GM21447 (cell line): ENCODE data around the gene TACC2.

Experiments
- ATAC-seq: cut with Tn5 transposase; IDR thresholded peaks from one replicate; pipeline ENCODE4 v1.9.1; 2021; ENCODE audit not compliant: unreplicated experiment

TACC2 gene

DNA sequence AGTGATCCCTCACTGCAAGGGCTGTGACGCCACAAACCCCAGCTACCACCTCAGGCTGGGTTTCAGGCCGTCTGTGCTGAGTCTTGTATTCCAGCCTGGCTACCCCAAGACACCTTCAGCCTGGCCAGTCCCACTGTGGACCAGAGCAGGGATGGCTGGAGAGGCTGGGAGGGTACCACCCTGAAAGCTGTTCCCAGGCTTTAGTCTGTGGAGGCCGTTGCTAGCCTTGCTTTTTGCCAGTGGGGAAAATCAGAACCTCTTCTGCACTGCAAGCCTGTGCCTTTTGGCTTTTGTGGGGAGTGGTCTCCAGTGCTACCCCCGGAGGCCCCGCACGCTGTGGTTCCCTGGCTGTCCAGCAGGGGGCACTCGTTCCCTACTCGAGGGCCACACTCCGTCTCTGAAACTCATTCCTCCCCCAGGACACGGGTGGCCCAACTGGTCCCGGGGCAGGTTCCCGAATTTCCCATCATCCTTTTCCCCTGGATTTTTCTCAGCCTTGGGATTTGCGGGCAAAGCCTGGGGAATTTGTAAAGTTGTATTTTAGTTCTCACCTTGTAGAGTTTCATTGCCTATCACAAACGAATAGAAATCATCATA, 153.8 kb downstream of the TACC2 start:
- ATAC-seq, result no peak

GRCh38 chr10:122143238-122143841, 154.4 kb downstream of the TACC2 start:
- no peak for ATAC-seq

DNA sequence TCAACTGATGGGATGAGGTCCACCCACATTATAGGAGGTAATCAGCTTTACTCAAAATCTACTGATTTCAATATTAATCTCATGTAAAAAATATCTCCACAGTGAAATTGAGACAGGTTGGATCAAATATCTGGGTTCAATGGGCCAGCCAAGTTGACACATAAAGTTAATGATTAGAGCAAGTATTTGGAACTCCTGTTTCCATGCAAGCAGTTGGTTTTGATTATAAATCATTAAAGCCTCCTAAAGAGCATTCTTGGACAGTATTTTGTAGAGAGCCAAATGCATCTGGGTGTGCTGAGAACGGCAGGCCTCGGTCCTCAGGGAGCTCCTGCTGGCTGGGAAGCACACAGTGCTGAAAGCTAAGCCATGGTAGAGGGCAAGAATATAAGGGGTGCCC, 155.2 kb downstream of the TACC2 start:
- no peak for ATAC-seq

GRCh38 chr10:122145113-122145512, 156.2 kb downstream of the TACC2 start:
- no peak for ATAC-seq

GRCh38 chr10:122147663-122148062, 158.7 kb downstream of the TACC2 start:
- ATAC-seq, result no peak

GRCh38 chr10:122148876-122149560, 160.1 kb downstream of the TACC2 start:
- ATAC-seq, result no peak

GRCh38 chr10:122149561-122150505, 160.9 kb downstream of the TACC2 start:
- ATAC-seq, result no peak

GRCh38 chr10:122151121-122151694, 162.2 kb downstream of the TACC2 start:
- ATAC-seq, result no peak

- ATAC-seq, result no peak
Observed at GRCh38 chr10:122152544-122152943, 163.6 kb downstream of the TACC2 start.

GRCh38 chr10:122154031-122154544, 165.1 kb downstream of the TACC2 start:
- no peak for ATAC-seq

- ATAC-seq, result no peak
Observed at GRCh38 chr10:122154545-122155366, 165.8 kb downstream of the TACC2 start.

DNA sequence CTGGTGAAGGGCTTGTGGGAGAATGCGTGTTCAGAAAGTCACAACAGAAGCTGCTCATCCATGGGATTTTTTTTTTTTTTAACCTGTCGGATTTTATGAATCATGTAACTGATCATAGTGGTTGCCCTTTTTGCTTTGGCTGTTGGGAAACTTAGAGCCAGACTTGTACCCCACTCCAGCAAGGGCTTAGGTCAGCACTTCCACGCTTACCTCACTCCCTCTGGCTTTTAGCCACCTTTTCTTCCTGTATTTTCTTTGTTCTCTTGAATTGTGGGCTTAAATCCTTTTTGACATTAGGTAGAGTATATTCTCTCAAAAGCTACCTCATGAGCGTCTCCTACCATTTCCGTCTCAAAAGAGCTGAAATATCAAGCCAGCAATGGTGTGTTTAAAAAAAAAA, 168.5 kb downstream of the TACC2 start:
- ATAC-seq, result no peak

DNA sequence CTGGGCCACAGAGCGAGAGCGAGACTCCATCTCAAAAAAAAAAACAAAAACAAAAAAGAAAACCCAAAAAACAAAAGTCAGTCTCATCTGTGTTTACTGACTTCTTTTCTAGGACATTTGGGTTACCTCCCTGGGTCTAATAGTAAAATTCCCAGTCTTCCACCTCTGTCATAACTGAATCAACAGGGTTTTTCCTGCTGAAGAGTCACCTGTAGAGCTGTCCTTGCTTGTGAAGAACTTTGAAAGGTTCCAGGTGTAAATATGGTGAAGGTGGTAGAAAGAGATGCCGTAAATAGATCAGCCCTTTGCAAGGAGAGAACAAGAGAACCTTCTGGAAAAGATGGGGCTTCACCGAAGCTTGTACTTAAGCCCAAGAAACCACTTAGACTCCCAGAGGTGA, 169.4 kb downstream of the TACC2 start:
- no peak for ATAC-seq

- no peak for ATAC-seq
Observed at GRCh38 chr10:122159141-122159970, 170.4 kb downstream of the TACC2 start.

GRCh38 chr10:122161795-122162194, 172.8 kb downstream of the TACC2 start:
- ATAC-seq, result no peak

DNA sequence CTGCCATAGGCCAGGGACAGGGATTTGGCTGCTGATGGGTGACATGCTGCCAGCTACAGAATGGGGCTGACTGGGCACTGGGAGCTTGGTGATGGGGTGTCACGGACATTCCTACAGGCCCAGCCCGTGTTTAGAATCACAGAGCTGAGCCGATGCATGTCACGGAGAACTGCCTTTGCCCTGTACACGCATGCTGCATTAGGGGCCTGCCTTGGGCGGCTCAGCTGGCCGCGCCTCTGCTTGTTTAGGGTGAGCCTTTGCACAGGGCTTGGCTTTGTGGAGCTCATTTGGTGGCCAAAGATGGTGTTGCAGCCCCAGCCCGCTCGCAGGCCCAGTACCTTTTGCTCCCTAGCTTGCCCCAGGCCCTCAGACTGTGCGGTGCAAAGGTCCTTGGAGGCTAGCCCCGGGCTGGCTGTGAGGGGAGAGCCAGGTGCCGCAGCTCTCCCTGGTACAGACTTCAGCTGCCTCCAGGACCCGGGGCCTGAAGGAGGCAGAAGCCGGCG, 173.8 kb downstream of the TACC2 start:
- no peak for ATAC-seq

DNA sequence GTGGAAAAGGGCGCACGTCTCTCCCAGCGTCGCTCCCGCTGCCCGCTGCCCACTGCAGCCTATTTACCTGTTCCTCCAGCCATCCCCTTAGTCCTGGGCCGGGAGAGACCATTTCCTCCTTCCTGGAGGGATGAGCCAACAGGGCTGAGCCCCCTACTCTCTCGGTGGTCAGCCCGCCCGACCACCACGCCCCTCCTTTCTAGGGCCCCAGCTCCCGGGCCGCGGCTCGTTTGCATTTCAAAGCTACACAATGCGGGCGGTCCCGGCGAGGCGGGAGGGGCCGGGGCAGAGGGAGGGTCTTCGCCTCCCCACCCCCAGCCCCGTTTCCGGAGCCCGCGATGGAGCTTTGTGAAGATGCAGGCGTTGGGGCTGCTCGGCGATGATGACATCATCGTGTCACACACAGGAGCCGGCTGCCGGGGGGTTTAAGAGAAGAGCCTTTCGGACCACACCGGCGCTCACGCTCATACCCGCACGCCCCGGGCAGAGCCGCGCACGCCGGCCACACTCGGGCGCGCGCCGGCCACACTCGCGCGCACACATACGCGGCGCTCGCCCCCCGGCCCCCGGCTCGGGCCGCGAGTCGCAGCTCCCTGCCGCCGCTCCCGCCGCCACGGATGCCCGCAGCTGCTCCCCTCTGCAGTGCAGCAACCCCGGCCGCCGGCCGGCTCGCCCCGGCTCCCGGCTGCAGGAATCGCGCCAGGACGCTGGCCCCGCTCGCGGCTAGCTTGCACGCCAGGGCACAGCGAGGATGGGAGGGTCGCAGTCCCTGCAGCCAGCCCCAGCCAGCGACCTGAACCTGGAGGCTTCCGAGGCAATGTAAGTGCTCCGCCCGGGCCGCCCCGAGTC, 174.4 kb downstream of the TACC2 start:
- ATAC-seq, result no peak

GRCh38 chr10:122164023-122164601, 175.1 kb downstream of the TACC2 start:
- no peak for ATAC-seq
